K562 (cell line): ENCODE measurements around the gene MRPL48. TPM values are rescaled to one million over a fixed set of nuclear protein-coding genes. Genes with fewer than 3 reads are reported as not detected.

Experiments
- ATF7 ChIP-seq: fragments of 450-650 bp; IDR thresholded peaks from 2 replicates; pipeline ENCODE4 v1.7.1; 2014; ENCODE audit warnings: mild to moderate bottlenecking, moderate library complexity
- DIDO1 ChIP-seq: fragments of 450-650 bp; IDR thresholded peaks from 2 replicates; pipeline ENCODE4 v1.6.1; 2016; ENCODE audit warnings: low read depth, missing biosample characterization, missing genetic modification characterization
- FOXK1 ChIP-seq: sonication (generic); formaldehyde crosslinking; IDR thresholded peaks from 2 replicates; pipeline ENCODE4 v1.8.0; 2022; ENCODE audit warnings: missing genetic modification reagents, mild to moderate bottlenecking, borderline replicate concordance
- HNRNPLL ChIP-seq: fragments of 200-400 bp; formaldehyde crosslinking; IDR thresholded peaks from 2 replicates; pipeline ENCODE4 v1.6.1; 2017; ENCODE audit warnings: low read length, low read depth, mild to moderate bottlenecking; ENCODE audit not compliant: poor library complexity, severe bottlenecking
- KDM4B ChIP-seq, 2 experiments: fragments of 450-650 bp in 1 of 2; sonication (generic) in 1 of 2; IDR thresholded peaks; 2 replicates each; pipeline ENCODE4 v1.6.1; 2016 to 2017; ENCODE audit warnings: borderline replicate concordance in 2 of 2, antibody characterized with exemption in 1 of 2, low read depth in 1 of 2, mild to moderate bottlenecking in 1 of 2
- NCOA6 ChIP-seq: fragments of 450-650 bp; IDR thresholded peaks from 2 replicates; pipeline ENCODE4 v1.6.1; 2017; ENCODE audit warnings: mild to moderate bottlenecking
- NONO ChIP-seq, 2 experiments: fragments of 200-400 bp in 1 of 2; fragments of 450-650 bp in 1 of 2; formaldehyde crosslinking in 1 of 2; IDR thresholded peaks; 2 replicates each; pipeline ENCODE4 v1.6.1; 2017; ENCODE audit warnings: low read depth in 2 of 2, mild to moderate bottlenecking in 2 of 2, moderate library complexity in 2 of 2, low read length in 1 of 2
- NR2C1 ChIP-seq, 2 experiments: fragments of 450-650 bp; IDR thresholded peaks; 2 replicates each; pipeline ENCODE4 v1.6.1; 2017; ENCODE audit warnings: mild to moderate bottlenecking in 2 of 2, antibody characterized with exemption in 1 of 2, inconsistent platforms in 1 of 2, missing compliant biosample characterization in 1 of 2, missing genetic modification characterization in 1 of 2
- RBBP5 ChIP-seq: fragments of 200-600 bp; sonication (generic); IDR thresholded peaks from 2 replicates; pipeline ENCODE4 v1.6.1; 2012; ENCODE audit warnings: borderline replicate concordance, mild to moderate bottlenecking, low read length, control low read depth, inconsistent platforms; ENCODE audit not compliant: insufficient read depth, poor library complexity, severe bottlenecking
- TCFL5 ChIP-seq: fragments of 250-450 bp; sonication (Bioruptor Pico); conservative IDR thresholded peaks from 2 replicates; pipeline ENCODE4 v1.6.1; 2021; ENCODE audit warnings: mild to moderate bottlenecking, moderate library complexity, matching md5 sums
- ZNF584 ChIP-seq: fragments of 200-800 bp; sonication (Bioruptor generic); IDR thresholded peaks from 2 replicates; pipeline ENCODE4 v1.6.1; 2016; ENCODE audit warnings: low read depth, mild to moderate bottlenecking, missing genetic modification characterization, missing compliant biosample characterization
- polyA plus RNA-seq, 8 experiments: library from polyadenylated mRNA; depleted of rRNA in 4 of 8; stranded (reverse) in 5 of 8; unstranded in 3 of 8; fragments of >200 nt; fragmentation: Nextera tagmentation in 2 of 8; fragmentation: Illumina TruSeq in 1 of 8; extraction: Ambion mirVana in 2 of 8; extraction: Trizol in 1 of 8; gene quantifications; 2 replicates each; pipeline versions ENCODE4 v1.2.1 to v1.2.3, GENCODE V29; 2011 to 2014; ENCODE audit warnings: inconsistent platforms in 1 of 8, missing spikeins in 1 of 8
- total RNA-seq, 7 experiments: library from RNA; depleted of rRNA in 6 of 7; stranded (reverse); fragments of >200 nt in 6 of 7; fragmentation: Illumina TruSeq in 2 of 7; extraction: Trizol in 2 of 7; gene quantifications; 2 replicates each; pipeline versions ENCODE4 v1.2.1 to v1.2.3, GENCODE V29; 2011 to 2021; ENCODE audit warnings: low replicate concordance in 1 of 7
- TF ChIP-seq, protein P1 (sequence below), 2 experiments: fragments of 450-650 bp; IDR thresholded peaks; 2 replicates each; pipeline ENCODE4 v1.6.1; 2018; ENCODE audit warnings: mild to moderate bottlenecking in 2 of 2, low read depth in 1 of 2; ENCODE audit not compliant: partially characterized antibody in 2 of 2
- TF ChIP-seq, protein P2 (sequence below): sonication (generic); formaldehyde crosslinking; IDR thresholded peaks from 2 replicates; pipeline ENCODE4 v1.8.1; 2023; ENCODE audit warnings: mild to moderate bottlenecking, missing genetic modification reagents
- TF ChIP-seq, protein P3 (sequence below): sonication (generic); formaldehyde crosslinking; IDR thresholded peaks from 2 replicates; pipeline ENCODE4 v1.8.1; 2023; ENCODE audit warnings: mild to moderate bottlenecking, missing genetic modification reagents
- TF ChIP-seq, protein P4 (sequence below), 2 experiments: fragments of 450-650 bp; conservative IDR thresholded peaks; 2 replicates each; pipeline ENCODE4 v1.6.1; 2017; ENCODE audit warnings: mild to moderate bottlenecking in 2 of 2, moderate library complexity in 2 of 2

MRPL48 gene
- total and polyA plus RNA-seq, 9 of the 15 experiments (the other 6 are each of a cell fraction or from before 2014, with no cell fraction given), result 66.0 to 237 (median 104) TPM

DNA sequence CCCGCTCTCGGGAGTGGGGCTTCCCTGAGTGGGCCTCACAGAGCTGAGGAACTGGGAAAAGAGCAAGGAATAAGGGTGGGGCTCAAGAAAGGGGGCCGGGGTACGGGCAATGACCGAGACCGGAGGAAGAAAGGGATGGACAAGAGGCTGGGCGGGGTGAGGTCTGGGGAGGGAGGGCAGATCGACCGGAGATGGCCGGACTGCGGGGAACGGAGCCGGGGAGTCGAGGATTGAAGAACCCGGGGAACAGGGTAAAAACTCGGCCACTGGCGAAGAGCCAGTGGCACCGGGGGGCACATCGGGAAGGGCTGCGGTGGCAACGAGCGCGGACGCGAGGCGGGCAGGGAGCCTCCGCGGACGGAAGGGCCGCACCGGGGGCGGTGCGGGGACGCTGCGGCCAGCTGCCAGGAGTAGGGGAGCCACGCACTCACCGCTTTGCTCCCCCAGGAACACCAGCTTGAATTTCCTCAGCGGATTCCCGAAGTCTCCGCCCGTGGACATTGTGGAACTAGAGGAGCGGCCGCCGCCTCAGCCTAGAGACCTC, 27.5 kb upstream of the MRPL48 start (continued):
- TF ChIP-seq, protein P1, sequence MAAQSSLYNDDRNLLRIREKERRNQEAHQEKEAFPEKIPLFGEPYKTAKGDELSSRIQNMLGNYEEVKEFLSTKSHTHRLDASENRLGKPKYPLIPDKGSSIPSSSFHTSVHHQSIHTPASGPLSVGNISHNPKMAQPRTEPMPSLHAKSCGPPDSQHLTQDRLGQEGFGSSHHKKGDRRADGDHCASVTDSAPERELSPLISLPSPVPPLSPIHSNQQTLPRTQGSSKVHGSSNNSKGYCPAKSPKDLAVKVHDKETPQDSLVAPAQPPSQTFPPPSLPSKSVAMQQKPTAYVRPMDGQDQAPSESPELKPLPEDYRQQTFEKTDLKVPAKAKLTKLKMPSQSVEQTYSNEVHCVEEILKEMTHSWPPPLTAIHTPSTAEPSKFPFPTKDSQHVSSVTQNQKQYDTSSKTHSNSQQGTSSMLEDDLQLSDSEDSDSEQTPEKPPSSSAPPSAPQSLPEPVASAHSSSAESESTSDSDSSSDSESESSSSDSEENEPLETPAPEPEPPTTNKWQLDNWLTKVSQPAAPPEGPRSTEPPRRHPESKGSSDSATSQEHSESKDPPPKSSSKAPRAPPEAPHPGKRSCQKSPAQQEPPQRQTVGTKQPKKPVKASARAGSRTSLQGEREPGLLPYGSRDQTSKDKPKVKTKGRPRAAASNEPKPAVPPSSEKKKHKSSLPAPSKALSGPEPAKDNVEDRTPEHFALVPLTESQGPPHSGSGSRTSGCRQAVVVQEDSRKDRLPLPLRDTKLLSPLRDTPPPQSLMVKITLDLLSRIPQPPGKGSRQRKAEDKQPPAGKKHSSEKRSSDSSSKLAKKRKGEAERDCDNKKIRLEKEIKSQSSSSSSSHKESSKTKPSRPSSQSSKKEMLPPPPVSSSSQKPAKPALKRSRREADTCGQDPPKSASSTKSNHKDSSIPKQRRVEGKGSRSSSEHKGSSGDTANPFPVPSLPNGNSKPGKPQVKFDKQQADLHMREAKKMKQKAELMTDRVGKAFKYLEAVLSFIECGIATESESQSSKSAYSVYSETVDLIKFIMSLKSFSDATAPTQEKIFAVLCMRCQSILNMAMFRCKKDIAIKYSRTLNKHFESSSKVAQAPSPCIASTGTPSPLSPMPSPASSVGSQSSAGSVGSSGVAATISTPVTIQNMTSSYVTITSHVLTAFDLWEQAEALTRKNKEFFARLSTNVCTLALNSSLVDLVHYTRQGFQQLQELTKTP (IDR thresholded peaks at IDR 0.05; ENCODE audit: low read depth in 1 of 2, partially characterized antibody in 2 of 2), result no peak
- TF ChIP-seq NONO (IDR thresholded peaks at IDR 0.05; ENCODE audit: low read depth in 2 of 2, low read length in 1 of 2) (no peak), FOXK1 (0 out of 2 replicates have a peak, but pooled peaks have one; percentile 86), NR2C1 (IDR thresholded peaks at IDR 0.05) (no peak), NR2C1 (tag; IDR thresholded peaks at IDR 0.05) (no peak), TCFL5 (CRISPR knock-in tag) (no peak), KDM4B (IDR thresholded peaks at IDR 0.05; ENCODE audit: borderline replicate concordance in 2 of 2, low read depth in 1 of 2) (no peak), DIDO1 (tag) (no peak), HNRNPLL (no peak), RBBP5 (peak; percentile 78), ZNF584 (CRISPR knock-in tag) (0 out of 2 replicates have a peak, but pooled peaks have one; percentile 14), ATF7 (no peak), NCOA6 (no peak)
- TF ChIP-seq, protein P2, sequence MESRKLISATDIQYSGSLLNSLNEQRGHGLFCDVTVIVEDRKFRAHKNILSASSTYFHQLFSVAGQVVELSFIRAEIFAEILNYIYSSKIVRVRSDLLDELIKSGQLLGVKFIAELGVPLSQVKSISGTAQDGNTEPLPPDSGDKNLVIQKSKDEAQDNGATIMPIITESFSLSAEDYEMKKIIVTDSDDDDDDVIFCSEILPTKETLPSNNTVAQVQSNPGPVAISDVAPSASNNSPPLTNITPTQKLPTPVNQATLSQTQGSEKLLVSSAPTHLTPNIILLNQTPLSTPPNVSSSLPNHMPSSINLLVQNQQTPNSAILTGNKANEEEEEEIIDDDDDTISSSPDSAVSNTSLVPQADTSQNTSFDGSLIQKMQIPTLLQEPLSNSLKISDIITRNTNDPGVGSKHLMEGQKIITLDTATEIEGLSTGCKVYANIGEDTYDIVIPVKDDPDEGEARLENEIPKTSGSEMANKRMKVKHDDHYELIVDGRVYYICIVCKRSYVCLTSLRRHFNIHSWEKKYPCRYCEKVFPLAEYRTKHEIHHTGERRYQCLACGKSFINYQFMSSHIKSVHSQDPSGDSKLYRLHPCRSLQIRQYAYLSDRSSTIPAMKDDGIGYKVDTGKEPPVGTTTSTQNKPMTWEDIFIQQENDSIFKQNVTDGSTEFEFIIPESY (CRISPR knock-in tag), result peak; percentile 25; the same call in 1 of the 2 replicates
- TF ChIP-seq, protein P3, sequence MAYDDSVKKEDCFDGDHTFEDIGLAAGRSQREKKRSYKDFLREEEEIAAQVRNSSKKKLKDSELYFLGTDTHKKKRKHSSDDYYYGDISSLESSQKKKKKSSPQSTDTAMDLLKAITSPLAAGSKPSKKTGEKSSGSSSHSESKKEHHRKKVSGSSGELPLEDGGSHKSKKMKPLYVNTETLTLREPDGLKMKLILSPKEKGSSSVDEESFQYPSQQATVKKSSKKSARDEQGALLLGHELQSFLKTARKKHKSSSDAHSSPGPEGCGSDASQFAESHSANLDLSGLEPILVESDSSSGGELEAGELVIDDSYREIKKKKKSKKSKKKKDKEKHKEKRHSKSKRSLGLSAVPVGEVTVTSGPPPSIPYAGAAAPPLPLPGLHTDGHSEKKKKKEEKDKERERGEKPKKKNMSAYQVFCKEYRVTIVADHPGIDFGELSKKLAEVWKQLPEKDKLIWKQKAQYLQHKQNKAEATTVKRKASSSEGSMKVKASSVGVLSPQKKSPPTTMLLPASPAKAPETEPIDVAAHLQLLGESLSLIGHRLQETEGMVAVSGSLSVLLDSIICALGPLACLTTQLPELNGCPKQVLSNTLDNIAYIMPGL (CRISPR knock-in tag), result no peak
- TF ChIP-seq, protein P4, sequence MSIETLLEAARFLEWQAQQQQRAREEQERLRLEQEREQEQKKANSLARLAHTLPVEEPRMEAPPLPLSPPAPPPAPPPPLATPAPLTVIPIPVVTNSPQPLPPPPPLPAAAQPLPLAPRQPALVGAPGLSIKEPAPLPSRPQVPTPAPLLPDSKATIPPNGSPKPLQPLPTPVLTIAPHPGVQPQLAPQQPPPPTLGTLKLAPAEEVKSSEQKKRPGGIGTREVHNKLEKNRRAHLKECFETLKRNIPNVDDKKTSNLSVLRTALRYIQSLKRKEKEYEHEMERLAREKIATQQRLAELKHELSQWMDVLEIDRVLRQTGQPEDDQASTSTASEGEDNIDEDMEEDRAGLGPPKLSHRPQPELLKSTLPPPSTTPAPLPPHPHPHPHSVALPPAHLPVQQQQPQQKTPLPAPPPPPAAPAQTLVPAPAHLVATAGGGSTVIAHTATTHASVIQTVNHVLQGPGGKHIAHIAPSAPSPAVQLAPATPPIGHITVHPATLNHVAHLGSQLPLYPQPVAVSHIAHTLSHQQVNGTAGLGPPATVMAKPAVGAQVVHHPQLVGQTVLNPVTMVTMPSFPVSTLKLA (conservative IDR thresholded peaks at IDR 0.05), result 0 out of 4 replicates have a peak, but pooled peaks of 1 of the 2 experiments have one; percentile 30
